ENCODE measurements around the gene TSPAN5.
"Not testable (repeated sequence)": the region's sequence is repeated elsewhere in the genome, so short reads cannot be mapped to it uniquely, and the experiment has no call there.

TSPAN5 gene

GRCh38 chr4:98557194-98557892, 101.1 kb downstream of the TSPAN5 start:
- Histone ChIP-seq H3K4me1 (ENCODE audit: insufficient read depth, low read length) (peaks cover 10% of the 10 kb centered on the region), H2AFZ (ENCODE audit: low read depth, low read length) (no peak overlapping the region)

GRCh38 chr4:98556451-98556850, 102.0 kb downstream of the TSPAN5 start:
- Histone ChIP-seq H3K27me3 (ENCODE audit: insufficient read depth, low read length) (no peaks in the 10 kb centered on the region), H2AFZ (ENCODE audit: low read depth, low read length) (no peak overlapping the region), H3K36me3 (ENCODE audit: insufficient read depth, low read length) (no peaks in the 10 kb centered on the region), H3K9me3 (ENCODE audit: low read length) (no peaks in the 10 kb centered on the region), H3K4me3 (ENCODE audit: low read length) (no peak overlapping the region), H3K4me1 (ENCODE audit: insufficient read depth, low read length) (peaks cover 10% of the 10 kb centered on the region)

More at GRCh38 chr4:98557194-98557892, 101.1 kb downstream of the TSPAN5 start:
- Histone ChIP-seq H3K9me3 (ENCODE audit: low read length) (no peaks in the 10 kb centered on the region), H3K27me3 (ENCODE audit: insufficient read depth, low read length) (no peaks in the 10 kb centered on the region), H3K4me3 (ENCODE audit: low read length) (no peak overlapping the region), H3K36me3 (ENCODE audit: insufficient read depth, low read length) (no peaks in the 10 kb centered on the region)

DNA sequence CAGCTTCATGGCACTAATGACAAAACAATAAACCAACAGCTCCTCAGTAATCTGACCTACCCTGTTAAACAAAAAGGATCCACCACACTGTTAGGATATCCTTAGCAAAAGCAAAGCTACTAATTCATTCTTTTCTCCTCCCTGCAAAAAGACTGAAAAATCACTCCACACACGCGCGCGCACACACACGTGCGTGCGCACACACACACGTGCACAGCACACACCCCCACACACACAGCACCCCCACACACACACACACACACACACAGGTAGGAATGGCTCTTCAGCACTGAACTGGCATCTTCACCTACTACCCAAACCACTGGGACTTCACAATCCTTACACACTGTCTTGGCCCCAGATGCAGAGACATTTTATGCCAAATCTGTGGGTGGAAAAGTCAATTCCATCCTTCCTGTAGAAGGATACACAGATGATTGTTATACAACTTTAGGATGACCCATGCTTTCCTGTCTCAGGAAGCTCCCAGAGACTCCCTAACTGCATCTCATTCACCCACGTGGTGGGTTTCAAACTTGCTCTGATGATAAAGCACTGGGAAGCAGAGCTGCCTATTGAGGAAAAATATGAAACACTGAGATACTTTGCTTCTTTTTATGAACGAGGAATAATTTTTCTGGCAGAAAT, 102.5 kb downstream of the TSPAN5 start:
- Histone ChIP-seq H3K27me3 (ENCODE audit: insufficient read depth, low read length) (no peaks in the 10 kb centered on the region), H2AFZ (ENCODE audit: low read depth, low read length) (no peak overlapping the region), H3K4me3 (ENCODE audit: low read length) (no peak overlapping the region), H3K36me3 (ENCODE audit: insufficient read depth, low read length) (no peaks in the 10 kb centered on the region), H3K9me3 (ENCODE audit: low read length) (no peaks in the 10 kb centered on the region), H3K4me1 (ENCODE audit: insufficient read depth, low read length) (peaks cover 10% of the 10 kb centered on the region)

DNA sequence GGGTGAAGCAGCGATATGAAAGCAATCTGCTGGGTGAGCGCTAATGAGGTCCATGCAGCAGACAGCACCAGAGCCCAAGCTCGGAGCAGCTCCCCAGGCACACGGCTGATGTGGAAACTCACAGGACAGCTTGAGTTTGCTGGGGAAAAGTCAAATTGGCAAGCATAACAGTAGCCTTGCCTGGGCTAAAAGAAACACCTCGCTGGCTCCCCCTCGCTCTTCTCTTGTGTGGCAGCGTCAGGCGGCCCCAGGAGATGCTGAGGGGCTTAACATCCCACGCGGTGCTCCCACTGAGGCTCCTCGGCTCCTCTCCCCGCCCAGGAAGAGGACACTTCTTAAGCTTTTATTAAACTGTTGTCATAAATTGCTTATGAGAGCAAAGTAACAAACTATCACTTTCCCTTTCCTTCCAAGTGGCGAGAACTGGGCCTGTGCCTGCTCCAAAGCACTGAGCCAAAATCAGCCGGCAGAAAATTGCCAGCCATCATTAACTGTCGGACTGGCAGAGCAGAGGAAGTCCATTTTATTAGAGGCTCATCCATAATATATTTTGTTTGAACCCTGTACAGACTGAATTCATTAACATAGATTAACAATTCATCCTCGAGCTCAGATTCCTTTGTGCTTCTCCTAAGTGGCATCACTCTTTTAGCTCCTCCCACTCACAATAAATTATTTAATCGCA, 111.4 kb downstream of the TSPAN5 start:
- Histone ChIP-seq H3K4me3 (ENCODE audit: low read length) (no peak overlapping the region), H3K4me1 (ENCODE audit: insufficient read depth, low read length) (peaks cover 21% of the 10 kb centered on the region), H3K27me3 (ENCODE audit: insufficient read depth, low read length) (no peaks in the 10 kb centered on the region), H3K9me3 (ENCODE audit: low read length) (no peaks in the 10 kb centered on the region), H2AFZ (ENCODE audit: low read depth, low read length) (no peak overlapping the region), H3K36me3 (ENCODE audit: insufficient read depth, low read length) (no peaks in the 10 kb centered on the region)

GRCh38 chr4:98544818-98545414, 113.5 kb downstream of the TSPAN5 start:
- Histone ChIP-seq H3K9me3 (ENCODE audit: low read length) (no peaks in the 10 kb centered on the region), H3K4me1 (ENCODE audit: insufficient read depth, low read length) (peaks cover 21% of the 10 kb centered on the region), H3K4me3 (ENCODE audit: low read length) (no peak overlapping the region), H2AFZ (ENCODE audit: low read depth, low read length) (no peak overlapping the region), H3K27me3 (ENCODE audit: insufficient read depth, low read length) (no peaks in the 10 kb centered on the region), H3K36me3 (ENCODE audit: insufficient read depth, low read length) (no peaks in the 10 kb centered on the region)

- no peaks in the 10 kb centered on the region for H3K9me3 ChIP-seq (ENCODE audit: low read length)
These were observed 114.1 kb downstream of the TSPAN5 start for GRCh38 chr4:98544141-98544817.

GRCh38 chr4:98542011-98542410, 116.4 kb downstream of the TSPAN5 start:
- Histone ChIP-seq H3K36me3 (ENCODE audit: insufficient read depth, low read length) (no peaks in the 10 kb centered on the region), H3K9me3 (ENCODE audit: low read length) (peaks cover 2% of the 10 kb centered on the region), H3K4me3 (ENCODE audit: low read length) (no peak overlapping the region), H3K27me3 (ENCODE audit: insufficient read depth, low read length) (no peaks in the 10 kb centered on the region), H2AFZ (ENCODE audit: low read depth, low read length) (no peak overlapping the region), H3K4me1 (ENCODE audit: insufficient read depth, low read length) (peaks cover 19% of the 10 kb centered on the region)

More at GRCh38 chr4:98544141-98544817, 114.1 kb downstream of the TSPAN5 start:
- Histone ChIP-seq H2AFZ (ENCODE audit: low read depth, low read length) (no peak overlapping the region), H3K27me3 (ENCODE audit: insufficient read depth, low read length) (no peaks in the 10 kb centered on the region), H3K4me3 (ENCODE audit: low read length) (no peak overlapping the region), H3K36me3 (ENCODE audit: insufficient read depth, low read length) (no peaks in the 10 kb centered on the region), H3K4me1 (ENCODE audit: insufficient read depth, low read length) (peaks cover 21% of the 10 kb centered on the region)

DNA sequence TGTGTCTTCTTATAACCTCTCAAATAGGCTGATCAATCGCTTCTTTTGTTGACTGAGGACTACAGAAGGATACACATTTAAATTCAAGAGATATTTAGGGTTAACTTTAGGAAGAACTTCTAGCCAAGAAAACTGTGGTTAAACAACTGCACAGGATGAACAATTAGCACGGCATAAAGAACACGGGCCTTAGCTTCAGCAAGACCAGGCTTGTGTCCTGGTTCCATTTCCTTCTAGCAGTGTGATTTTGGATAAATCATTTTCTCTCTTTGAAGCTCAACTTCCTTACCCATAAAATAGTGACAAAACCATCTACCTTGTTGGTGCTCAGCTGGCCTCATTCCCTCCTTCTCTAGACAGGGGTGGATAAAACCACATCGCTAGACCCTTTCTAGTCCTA, 117.6 kb downstream of the TSPAN5 start:
- Histone ChIP-seq H3K27me3 (ENCODE audit: insufficient read depth, low read length) (no peaks in the 10 kb centered on the region), H2AFZ (ENCODE audit: low read depth, low read length) (no peak overlapping the region), H3K36me3 (ENCODE audit: insufficient read depth, low read length) (no peaks in the 10 kb centered on the region), H3K4me1 (ENCODE audit: insufficient read depth, low read length) (peaks cover 13% of the 10 kb centered on the region), H3K4me3 (ENCODE audit: low read length) (no peak overlapping the region), H3K9me3 (ENCODE audit: low read length) (peaks cover 3% of the 10 kb centered on the region)

DNA sequence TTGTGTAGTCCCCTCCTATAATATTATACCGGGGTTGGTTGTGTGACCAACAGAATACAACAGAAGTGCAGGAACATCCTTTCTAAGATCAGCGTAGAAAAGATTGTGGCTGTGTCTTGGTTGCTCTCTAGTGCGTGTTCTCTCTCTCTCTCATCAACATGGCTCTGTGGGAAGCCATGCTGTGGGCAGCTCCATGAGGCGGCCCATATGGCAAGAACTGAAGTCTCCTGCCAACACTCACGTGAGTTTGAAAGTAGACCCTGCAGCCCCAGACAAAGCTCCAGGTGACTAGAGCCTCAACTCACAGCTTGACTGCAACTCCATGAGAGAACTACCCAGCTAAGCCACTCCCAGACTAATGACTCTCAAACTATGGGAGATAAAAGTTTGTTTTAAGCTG, 118.7 kb downstream of the TSPAN5 start:
- H2AFZ ChIP-seq (ENCODE audit: low read depth, low read length) = no peak overlapping the region
- no peaks in the 10 kb centered on the region for H3K36me3 ChIP-seq (ENCODE audit: insufficient read depth, low read length)
- peaks cover 3% of the 10 kb centered on the region for H3K9me3 ChIP-seq (ENCODE audit: low read length)
- no peaks in the 10 kb centered on the region for H3K27me3 ChIP-seq (ENCODE audit: insufficient read depth, low read length)
- H3K4me1 ChIP-seq (ENCODE audit: insufficient read depth, low read length) = peaks cover 10% of the 10 kb centered on the region
- H3K4me3 ChIP-seq (ENCODE audit: low read length) = no peak overlapping the region

DNA sequence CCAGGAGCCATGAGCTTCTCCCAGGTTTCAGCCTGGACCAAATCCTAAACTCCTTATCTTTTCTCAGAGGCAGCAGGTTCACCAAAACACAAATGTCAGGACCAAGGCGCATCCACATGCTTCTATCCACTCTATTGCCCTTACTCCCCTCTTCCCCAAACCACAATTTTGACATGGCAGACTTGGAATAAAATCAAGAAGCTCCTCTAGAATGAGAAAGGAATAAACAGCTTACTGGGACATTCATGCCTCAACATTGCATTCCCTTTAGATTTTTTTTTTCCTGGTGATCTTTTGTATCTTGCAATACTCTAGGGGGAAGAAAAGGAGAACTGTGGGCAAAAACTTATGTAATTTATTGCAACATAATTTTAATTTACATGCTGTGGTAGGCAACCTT, 119.1 kb downstream of the TSPAN5 start:
- peaks cover 6% of the 10 kb centered on the region for H3K4me1 ChIP-seq (ENCODE audit: insufficient read depth, low read length)
- H3K36me3 ChIP-seq (ENCODE audit: insufficient read depth, low read length) = no peaks in the 10 kb centered on the region
- H3K9me3 ChIP-seq (ENCODE audit: low read length) = peaks cover 3% of the 10 kb centered on the region
- H2AFZ ChIP-seq (ENCODE audit: low read depth, low read length) = no peak overlapping the region
- H3K4me3 ChIP-seq (ENCODE audit: low read length) = no peak overlapping the region
- no peaks in the 10 kb centered on the region for H3K27me3 ChIP-seq (ENCODE audit: insufficient read depth, low read length)

DNA sequence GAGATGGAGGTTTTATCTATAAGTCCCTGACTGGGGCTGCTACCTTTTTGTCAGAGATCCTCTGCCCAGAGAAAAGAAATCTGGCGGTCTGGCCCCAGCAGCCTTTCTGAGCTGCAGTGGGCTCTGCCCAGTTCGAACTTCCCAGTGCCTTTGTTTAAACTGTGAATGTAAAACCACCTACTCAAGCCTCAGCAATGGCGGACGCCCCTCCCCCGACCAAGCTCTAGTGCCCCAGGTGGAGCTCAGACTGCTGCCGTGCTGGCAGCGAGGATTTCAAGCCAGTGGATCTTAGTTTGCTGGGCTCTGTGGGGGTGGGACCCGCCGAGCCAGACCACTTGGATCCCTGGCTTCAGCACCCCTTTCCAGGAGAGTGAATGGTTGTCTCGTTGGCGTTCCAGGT, 121.8 kb downstream of the TSPAN5 start:
- Histone ChIP-seq H3K4me3 (ENCODE audit: low read length) (no peak overlapping the region), H3K36me3 (ENCODE audit: insufficient read depth, low read length) (no peaks in the 10 kb centered on the region), H3K9me3 (ENCODE audit: low read length) (peaks cover 3% of the 10 kb centered on the region), H2AFZ (ENCODE audit: low read depth, low read length) (no peak overlapping the region), H3K27me3 (ENCODE audit: insufficient read depth, low read length) (no peaks in the 10 kb centered on the region), H3K4me1 (ENCODE audit: insufficient read depth, low read length) (no peaks in the 10 kb centered on the region)

GRCh38 chr4:98534146-98534545, 124.3 kb downstream of the TSPAN5 start:
- not testable (repeated sequence) for H3K36me3 ChIP-seq (ENCODE audit: insufficient read depth, low read length); H2AFZ ChIP-seq (ENCODE audit: low read depth, low read length); H3K9me3 ChIP-seq (ENCODE audit: low read length); H3K27me3 ChIP-seq (ENCODE audit: insufficient read depth, low read length); H3K4me1 ChIP-seq (ENCODE audit: insufficient read depth, low read length); H3K4me3 ChIP-seq (ENCODE audit: low read length)

GRCh38 chr4:98530572-98530971, 127.8 kb downstream of the TSPAN5 start:
- no peaks in the 10 kb centered on the region for H3K27me3 ChIP-seq (ENCODE audit: insufficient read depth, low read length)
- H3K4me1 ChIP-seq (ENCODE audit: insufficient read depth, low read length) = no peaks in the 10 kb centered on the region
- H3K9me3 ChIP-seq (ENCODE audit: low read length) = no peaks in the 10 kb centered on the region
- H3K4me3 ChIP-seq (ENCODE audit: low read length) = no peak overlapping the region
- no peak overlapping the region for H2AFZ ChIP-seq (ENCODE audit: low read depth, low read length)
- H3K36me3 ChIP-seq (ENCODE audit: insufficient read depth, low read length) = no peaks in the 10 kb centered on the region

All from neuron (in vitro differentiated cells).